KOPT-K1 (cell line): ENCODE data around the gene ADAM15.

Experiments
- H3K27ac ChIP-seq: fragments of 200-600 bp; sonication (generic); 2 replicates; pipeline ENCODE4 v1.5.1; 2016; ENCODE audit warnings: antibody characterized with exemption, mild to moderate bottlenecking, low read depth, low read length; ENCODE audit not compliant: poor library complexity, severe bottlenecking
- H3K36me3 ChIP-seq: fragments of 200-600 bp; sonication (generic); 2 replicates; pipeline ENCODE4 v1.5.1; 2017; ENCODE audit warnings: antibody characterized with exemption, mild to moderate bottlenecking, low read length, moderate library complexity; ENCODE audit not compliant: insufficient read depth
- H3K9me3 ChIP-seq: fragments of 200-600 bp; sonication (generic); 2 replicates; pipeline ENCODE4 v1.5.1; 2017; ENCODE audit warnings: antibody characterized with exemption, low read length, mild to moderate bottlenecking; ENCODE audit not compliant: insufficient read depth, poor library complexity, severe bottlenecking

The ADAM15 gene

DNA sequence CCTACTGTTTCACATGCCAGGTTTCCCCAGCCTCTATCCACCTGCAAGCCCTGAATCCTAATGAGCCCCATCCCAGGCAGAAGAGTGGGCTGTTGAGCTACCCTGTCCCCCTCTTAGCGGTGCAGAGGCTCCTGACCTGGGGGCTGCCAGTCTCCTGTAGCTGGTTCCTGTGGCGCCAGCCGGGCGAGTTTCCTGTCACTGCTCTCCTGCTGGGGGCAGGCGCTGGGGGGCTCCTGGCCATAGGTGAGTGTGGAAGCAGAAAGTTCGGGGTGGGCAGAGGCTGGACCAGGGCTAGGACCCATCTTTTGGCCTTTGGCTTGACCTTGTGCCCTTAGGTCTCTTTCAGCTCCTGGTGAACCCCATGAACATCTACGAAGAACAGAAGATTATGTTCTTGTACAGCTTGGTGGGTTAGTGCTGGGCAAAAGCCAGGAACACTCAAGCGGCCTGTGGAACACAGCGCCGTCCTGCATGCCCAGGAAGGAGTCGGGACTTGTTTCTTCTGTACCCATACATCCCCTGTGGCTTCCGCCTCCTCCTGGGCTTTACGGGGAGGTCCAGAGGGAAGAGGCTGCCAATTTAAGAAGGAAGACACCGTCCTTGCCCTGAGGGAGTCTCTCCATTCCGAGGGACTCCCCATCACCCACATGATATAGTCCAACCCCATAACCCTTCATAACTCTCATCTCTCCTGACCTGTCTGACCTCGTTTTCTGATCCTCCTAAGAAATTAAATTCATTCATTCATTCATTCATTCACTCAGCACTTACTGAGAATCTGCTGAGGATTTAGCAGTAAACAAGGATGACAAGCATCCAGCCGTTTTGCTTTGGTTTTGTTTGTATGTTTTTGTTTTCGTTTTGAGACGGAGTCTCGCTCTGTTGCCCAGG, 16.6 kb upstream of the ADAM15 start:
- no peak overlapping the region for H3K27ac ChIP-seq
- no peaks in the 10 kb centered on the region for H3K9me3 ChIP-seq
- H3K36me3 ChIP-seq, result no peaks in the 10 kb centered on the region

DNA sequence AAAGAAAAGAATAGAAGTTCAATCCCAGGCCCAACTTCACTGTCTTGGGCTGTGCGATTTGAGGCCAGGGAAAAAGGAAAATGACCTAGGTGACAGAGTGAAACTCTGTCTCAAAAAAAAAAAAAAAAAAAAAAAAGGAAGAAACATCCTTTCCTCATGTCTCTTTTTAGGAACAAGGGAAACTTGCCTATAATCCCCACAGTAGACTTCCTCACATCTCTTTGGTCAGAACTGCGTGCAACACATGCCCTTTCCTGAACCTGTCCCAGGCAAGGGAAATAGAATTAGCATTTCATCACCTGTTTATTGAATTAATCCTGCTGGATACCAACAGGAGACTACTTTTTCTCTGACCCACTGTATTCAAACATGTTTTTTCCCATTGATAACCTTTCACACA, 15.2 kb upstream of the ADAM15 start:
- Histone ChIP-seq H3K27ac (no peak overlapping the region), H3K9me3 (no peaks in the 10 kb centered on the region), H3K36me3 (no peaks in the 10 kb centered on the region)

DNA sequence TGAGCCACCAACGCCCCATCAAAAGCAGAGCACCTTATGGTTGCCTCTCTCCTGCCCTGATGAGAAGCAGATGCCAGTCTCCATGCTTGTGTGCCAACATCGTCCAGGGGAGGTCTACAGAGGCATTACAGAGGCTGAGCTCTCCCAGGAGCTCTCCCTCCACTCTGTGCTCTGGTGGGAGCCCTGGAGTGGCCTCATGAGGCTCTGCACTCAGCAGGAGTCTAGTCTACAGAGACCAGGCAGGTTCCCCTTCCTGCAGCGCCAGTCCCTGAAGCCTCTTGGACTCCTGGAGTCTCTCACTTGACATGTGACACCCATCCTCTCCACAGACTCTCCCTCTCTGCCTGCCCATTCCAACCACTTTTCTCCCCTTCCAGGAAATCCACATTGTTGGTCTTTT, 14.1 kb upstream of the ADAM15 start:
- Histone ChIP-seq H3K36me3 (no peaks in the 10 kb centered on the region), H3K27ac (no peak overlapping the region), H3K9me3 (no peaks in the 10 kb centered on the region)

DNA sequence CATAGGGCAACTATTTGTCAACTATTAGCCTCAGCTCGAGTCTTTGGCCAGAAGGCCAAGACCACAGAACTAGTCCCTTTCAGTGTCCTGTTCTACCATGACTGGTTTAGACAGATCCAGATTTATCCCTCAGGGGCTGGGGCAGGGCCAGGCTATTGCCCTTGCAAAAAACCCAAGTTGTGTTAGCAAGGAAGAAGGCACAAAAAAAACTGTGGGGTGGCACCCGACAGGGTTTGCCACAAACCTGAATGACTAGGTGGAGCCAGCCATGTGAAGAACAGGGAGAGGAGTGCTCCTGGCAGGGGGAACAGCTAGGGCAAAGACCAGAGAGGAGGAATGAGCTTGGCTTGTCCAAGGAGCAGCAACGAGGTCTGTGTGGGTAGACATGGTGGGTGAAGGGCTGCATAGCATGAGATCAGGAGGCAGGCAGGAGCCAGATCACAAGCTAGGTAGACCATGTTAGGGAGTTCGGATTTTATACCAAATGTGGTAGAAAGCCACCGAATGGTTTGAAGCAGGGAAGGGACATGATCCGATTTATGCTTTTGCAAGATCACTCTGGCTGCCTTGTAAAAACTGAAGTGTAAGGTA, 13.2 kb upstream of the ADAM15 start:
- Histone ChIP-seq H3K9me3 (no peaks in the 10 kb centered on the region), H3K36me3 (no peaks in the 10 kb centered on the region), H3K27ac (no peak overlapping the region)

DNA sequence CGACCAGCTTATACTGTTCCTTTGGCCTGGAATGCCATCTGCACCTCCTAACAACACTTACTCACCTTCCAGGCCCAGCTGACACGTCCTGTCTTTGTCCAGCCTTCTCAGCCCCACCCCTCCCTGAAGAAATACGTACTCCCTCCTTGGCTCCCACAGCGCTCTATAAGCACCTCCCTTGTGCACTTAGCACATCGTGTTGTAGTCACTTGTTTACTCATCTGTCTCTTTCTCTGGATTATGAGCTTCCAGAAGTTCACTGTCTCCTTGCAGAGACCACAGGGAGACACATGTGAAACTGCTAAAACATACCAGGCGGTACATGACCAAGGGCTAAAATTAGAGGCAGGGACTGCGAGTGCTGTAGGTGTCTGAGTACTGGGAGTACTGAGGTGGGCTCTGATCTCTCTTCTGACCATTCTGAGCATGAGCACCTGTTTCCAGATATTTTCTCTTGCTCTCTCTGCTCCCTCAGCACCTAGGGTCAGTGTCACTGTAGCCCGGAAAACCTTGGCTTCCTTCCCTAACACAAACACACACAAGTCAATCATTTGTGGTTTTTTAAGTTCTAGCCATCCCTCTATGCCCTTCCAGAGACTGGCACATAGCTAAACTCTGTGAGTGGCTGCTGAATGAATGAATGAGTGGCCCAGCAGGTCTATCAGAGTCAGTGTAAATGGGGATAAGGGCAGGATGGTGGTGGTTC, 12.4 kb upstream of the ADAM15 start:
- Histone ChIP-seq H3K36me3 (no peaks in the 10 kb centered on the region), H3K9me3 (no peaks in the 10 kb centered on the region), H3K27ac (no peak overlapping the region)

DNA sequence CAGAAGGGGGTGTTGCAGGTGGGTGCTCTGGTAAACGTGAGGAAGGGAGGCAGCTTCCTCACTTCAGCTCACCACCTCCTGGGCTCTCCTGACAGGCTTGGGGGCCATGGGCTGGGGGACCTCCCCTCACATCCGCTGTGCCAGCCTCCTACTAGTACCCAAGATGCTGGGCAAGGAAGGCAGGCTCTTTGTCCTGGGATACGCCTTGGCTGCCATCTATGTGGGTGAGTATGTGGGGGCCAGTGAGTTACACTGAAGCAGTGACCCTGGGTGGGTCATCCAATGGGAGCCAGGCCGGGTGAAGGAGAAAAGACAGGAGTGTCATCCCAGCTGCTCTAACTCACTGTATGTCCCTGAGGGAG, 11.8 kb upstream of the ADAM15 start:
- H3K27ac ChIP-seq, result no peak overlapping the region

DNA sequence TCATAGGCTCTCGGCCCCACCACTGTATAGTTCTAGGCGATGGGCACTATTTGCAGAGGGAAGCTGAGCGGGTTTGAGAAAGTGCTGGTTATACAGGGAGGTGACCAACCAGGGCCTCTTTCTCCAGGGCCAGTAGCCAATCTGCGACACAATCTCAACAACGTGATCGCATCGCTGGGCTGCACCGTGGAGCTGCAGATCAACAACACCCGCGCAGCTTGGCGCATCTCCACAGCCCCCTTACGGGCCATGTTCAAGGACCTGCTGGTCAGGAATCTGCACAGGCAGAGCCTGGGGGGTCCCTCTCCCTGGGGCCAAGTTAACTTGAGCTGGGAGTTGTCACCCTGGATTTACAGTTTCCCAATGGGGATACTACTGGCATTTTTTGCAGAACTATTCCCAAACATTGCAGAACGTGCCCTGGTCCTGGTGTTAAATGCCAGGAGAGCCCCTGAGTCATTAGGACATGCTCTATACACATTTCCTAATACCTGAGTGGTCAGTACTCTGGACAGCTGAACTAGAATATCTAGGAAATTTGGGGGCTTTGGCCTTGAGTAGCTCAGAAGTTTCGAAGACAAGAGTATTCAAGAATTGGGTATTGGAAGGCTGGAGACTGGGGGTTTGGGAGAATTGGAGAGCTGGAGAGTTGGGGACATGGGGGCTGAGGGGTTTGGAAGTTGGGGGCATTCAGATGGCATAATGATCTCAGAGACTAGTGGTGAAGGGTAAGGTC, 10.6 kb upstream of the ADAM15 start:
- H3K27ac ChIP-seq, result no peak overlapping the region
- H3K36me3 ChIP-seq, result no peaks in the 10 kb centered on the region
- no peaks in the 10 kb centered on the region for H3K9me3 ChIP-seq

More for the DNA sequence above, 11.8 kb upstream of the ADAM15 start:
- Histone ChIP-seq H3K9me3 (no peaks in the 10 kb centered on the region), H3K36me3 (no peaks in the 10 kb centered on the region)

DNA sequence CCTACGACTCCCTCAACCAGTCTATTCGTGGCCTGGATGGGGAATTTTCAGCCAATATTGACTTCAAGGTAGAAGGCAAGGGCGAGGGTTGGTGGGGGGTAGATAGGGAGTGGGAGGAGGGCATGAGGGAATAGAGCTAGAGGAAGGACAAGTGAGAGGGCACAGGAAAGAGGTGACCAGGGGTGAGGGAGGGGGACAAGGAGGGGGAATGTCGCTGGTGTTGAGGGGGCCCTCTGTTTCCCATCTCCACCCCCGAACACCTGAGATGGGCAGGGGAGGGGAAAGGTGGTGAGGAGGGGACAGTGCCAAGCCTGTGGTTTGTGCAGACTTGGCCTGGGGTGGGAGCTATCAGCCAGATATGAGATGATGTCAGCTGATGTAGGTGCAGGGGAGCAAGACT, 8.3 kb upstream of the ADAM15 start:
- Histone ChIP-seq H3K36me3 (no peaks in the 10 kb centered on the region), H3K27ac (no peak overlapping the region), H3K9me3 (no peaks in the 10 kb centered on the region)

DNA sequence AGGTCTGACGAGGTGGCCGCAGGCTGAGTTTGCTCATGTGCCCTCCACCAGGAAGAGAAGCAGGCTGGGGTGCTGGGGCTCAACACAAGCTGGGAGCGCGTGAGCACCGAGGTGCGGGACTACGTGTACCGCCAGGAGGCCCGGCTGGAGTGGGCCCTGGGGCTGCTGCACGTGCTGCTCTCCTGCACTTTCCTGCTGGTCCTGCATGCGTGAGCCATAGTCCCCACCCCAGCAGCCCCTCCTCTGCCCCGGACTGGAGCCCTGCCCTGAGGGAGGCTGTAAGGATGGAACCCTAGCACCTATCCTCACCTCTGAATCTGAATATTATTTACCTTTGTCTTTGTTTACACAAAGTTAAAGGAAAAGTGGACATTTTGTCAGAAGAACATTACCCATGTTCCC, 7.8 kb upstream of the ADAM15 start:
- no peaks in the 10 kb centered on the region for H3K36me3 ChIP-seq

DNA sequence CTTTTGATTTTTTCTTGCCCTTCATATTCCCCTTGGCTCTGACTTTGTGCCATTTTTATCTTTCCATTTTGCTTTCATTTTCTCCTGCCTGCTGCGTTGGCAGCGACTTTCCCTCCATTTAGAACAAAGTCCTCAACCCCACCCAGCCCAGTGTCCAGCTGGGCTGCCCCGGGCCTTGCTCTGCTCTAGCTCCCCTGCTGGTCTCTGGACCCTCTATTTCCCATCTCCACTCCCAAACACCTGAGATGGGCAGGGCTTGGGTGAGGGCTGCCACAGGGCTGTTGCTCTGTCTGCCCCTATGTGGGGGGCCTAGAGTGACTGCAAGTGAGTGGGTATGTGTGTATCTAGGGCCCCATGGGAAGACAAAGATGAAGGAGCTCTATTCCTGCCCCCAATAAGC, 7.3 kb upstream of the ADAM15 start:
- Histone ChIP-seq H3K27ac (no peak overlapping the region), H3K36me3 (no peaks in the 10 kb centered on the region), H3K9me3 (no peaks in the 10 kb centered on the region)

More for the DNA sequence above, 7.8 kb upstream of the ADAM15 start:
- H3K9me3 ChIP-seq, result no peaks in the 10 kb centered on the region
- H3K27ac ChIP-seq, result no peak overlapping the region

DNA sequence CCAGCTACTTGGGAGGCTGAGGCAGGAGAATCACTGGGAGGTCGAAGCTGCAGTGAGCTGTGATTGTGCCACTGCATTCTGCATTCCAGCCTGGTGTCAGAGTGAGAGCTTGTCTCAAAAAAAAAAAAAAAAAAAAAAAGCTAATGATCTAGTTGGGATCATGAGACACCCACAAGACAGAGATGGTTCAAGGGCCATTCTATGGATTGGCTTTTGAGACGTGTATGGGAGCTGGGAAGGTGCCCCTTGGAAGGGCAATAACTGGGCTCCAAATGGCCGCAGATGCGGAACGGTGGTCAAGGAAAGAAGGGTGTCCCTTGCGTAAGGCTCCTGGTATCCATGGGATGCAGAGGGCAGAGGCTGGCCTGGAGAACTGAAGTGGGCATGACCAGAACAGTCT, 6.8 kb upstream of the ADAM15 start:
- Histone ChIP-seq H3K9me3 (no peaks in the 10 kb centered on the region), H3K27ac (no peak overlapping the region), H3K36me3 (no peaks in the 10 kb centered on the region)

DNA sequence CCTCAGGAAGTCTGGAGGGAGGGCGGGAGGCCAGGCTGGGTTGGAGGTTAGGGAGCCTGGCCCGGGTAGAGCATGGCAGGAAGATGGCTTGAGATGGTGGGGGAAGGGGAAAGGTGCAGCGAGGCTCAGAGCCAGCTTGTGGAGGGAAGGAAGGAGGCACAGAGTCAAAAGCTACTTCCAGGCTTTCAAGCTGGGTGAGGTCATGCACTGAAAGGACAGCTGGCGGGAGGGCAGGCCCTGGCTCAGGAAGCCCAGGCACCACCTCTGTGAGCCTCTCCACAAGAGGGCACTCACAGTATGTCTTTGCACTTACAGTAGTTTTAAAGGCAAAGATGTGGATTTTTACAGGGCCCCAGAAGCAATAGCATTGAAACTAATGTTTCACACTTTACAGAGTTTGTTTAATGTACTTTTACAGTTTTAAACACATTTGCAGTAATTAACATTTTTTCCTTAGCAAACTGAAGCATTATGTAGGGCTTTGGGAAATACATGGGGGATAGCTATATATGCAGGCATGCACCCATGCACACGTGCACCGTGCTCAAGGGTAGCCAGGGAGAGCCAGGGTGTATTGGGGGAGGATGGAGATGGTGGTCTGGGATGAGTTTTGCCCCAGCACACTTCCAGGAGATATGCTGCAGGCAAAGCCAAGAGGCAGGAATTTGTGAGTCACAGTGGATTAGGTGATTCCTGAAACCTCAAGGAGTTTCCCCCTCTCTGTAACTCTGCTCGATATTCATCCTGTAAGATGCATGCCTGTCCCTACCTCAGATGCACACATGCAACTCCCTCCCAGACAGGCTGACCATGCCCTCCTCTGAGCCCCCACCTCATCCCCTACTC, 6.1 kb upstream of the ADAM15 start:
- Histone ChIP-seq H3K9me3 (no peaks in the 10 kb centered on the region), H3K36me3 (no peaks in the 10 kb centered on the region), H3K27ac (no peak overlapping the region)

DNA sequence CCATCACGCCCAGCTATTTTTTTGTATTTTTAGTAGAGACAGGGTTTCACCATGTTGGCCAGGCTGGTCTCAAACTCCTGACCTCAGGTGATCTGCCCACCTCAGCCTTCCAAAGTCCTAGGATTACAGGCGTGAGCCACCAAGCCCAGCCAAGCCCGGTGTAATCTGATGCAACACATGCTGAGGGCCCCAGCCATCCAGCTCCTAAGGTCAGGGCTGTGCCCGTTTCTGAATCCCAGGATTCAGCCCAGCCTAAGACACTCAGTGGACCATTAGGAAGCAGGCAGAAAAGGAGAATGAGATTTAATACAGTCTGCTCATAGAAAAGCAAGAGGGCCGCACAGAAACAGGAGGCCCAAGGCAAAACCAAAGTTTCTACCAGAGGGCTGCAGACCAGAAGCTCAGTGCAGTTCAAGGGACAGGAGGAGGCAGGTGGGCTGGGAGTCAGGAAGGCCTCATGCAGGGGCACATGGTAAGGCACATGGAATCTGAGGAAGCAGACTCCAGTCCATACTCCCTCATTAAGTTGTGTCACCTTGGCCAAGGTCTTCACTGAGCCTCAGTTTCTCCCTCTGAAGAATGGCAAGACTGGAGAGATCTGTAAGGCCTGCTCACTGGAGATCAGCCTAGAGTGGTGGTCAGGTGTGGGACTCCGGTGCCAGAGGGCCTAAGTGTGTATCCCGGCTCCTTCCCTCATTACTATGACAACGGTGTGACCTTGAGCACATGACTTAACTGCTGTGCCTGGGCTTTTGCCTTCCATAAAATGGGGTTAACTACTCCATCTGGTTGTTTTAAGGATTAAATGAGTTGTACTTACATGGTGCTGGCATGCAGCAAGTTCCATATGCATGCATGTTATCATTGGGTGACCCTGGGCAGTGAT, 2.4 kb upstream of the ADAM15 start:
- Histone ChIP-seq H3K9me3 (no peaks in the 10 kb centered on the region), H3K27ac (no peak overlapping the region), H3K36me3 (no peaks in the 10 kb centered on the region)
